NK-92 (cell line): ENCODE data around the gene FPGS.

Experiments used
- DNase-seq: peaks from one replicate; lab custom pipeline; 2025; ENCODE audit not compliant: unreplicated experiment; lab: John Stamatoyannopoulos, UW

The FPGS gene

GRCh38 chr9:127856094-127856728, 53.5 kb downstream of the FPGS start:
- DNase-seq, result no peak

- no peak for DNase-seq
Observed at GRCh38 chr9:127856729-127857116, 54.0 kb downstream of the FPGS start.

GRCh38 chr9:127857278-127857677, 54.6 kb downstream of the FPGS start:
- no peak for DNase-seq

- no peak for DNase-seq
Observed at GRCh38 chr9:127858041-127858512, 55.4 kb downstream of the FPGS start.

GRCh38 chr9:127860260-127860659, 57.6 kb downstream of the FPGS start:
- DNase-seq, result no peak

GRCh38 chr9:127860779-127861178, 58.1 kb downstream of the FPGS start:
- no peak for DNase-seq

GRCh38 chr9:127862075-127863011, 59.7 kb downstream of the FPGS start:
- DNase-seq, result no peak

- DNase-seq, result no peak
Observed at GRCh38 chr9:127863191-127863621, 60.5 kb downstream of the FPGS start.
